Peyer's patch (tissue), 4 donors: ENCODE results near the gene LENG1. TPM values are rescaled to one million over a fixed set of nuclear protein-coding genes. Genes with fewer than 3 reads are reported as not detected.

Source experiments
- DNase-seq, 3 donors: peaks; one replicate each; pipeline ENCODE4 v3.0.0-alpha.2; 2017 to 2019
- H3K27ac ChIP-seq, 4 donors: fragments of 200-600 bp; sonication (generic); one replicate each; pipeline ENCODE4 v1.5.1; 2016 to 2019
- H3K27me3 ChIP-seq, 2 donors: fragments of 200-600 bp; sonication (generic); one replicate each; pipeline ENCODE4 v1.5.1; 2019
- H3K36me3 ChIP-seq, 3 donors: fragments of 200-600 bp; sonication (generic); one replicate each; pipeline ENCODE4 v1.5.1; 2016 to 2019
- H3K4me1 ChIP-seq, 4 donors: fragments of 200-600 bp; sonication (generic); one replicate each; pipeline ENCODE4 v1.5.1; 2016 to 2019
- H3K4me3 ChIP-seq, 4 donors: fragments of 200-600 bp; sonication (generic); 1 replicate in 3 of 4; 2 replicates in 1 of 4; pipeline ENCODE4 v1.5.1; 2016 to 2019; ENCODE audit warnings: mild to moderate bottlenecking in 1 of 4
- H3K9me3 ChIP-seq, 4 donors: fragments of 200-600 bp; sonication (generic); one replicate each; pipeline ENCODE4 v1.5.1; 2016 to 2019; ENCODE audit warnings: mild to moderate bottlenecking in 1 of 4
- CTCF ChIP-seq, 6 experiments: fragments of 450-650 bp in 4 of 6; fragments of 200-600 bp in 2 of 6; sonication (generic) in 1 of 6; IDR thresholded peaks; one replicate each; pipeline ENCODE4 v1.5.1; 2017 to 2019; ENCODE audit warnings: antibody characterized with exemption in 6 of 6, mild to moderate bottlenecking in 3 of 6, moderate library complexity in 1 of 6
- POLR2A ChIP-seq, 2 donors: fragments of 450-650 bp; IDR thresholded peaks; one replicate each; pipeline ENCODE4 v1.5.1; 2017; ENCODE audit warnings: antibody characterized with exemption in 2 of 2, mild to moderate bottlenecking in 2 of 2, moderate library complexity in 2 of 2
- total RNA-seq, 4 donors: library from RNA; depleted of rRNA; stranded (reverse); fragments of >200 nt; gene quantifications; one replicate each; pipeline ENCODE4 v1.1.0, GENCODE V29; 2016

LENG1 gene
- total RNA-seq, 4 donors from 2014 or later: 2.9 to 28.9 (median 6.8) TPM

GRCh38 chr19:54191011-54191810 is 31.7 kb upstream of the LENG1 start, which contains the start of gene TSEN34:
TSS of gene TSEN34 (plus strand) at chr19:54191308. CDS start at chr19:54191365, 57 bp downstream.
- peaks cover 0 to 32% (median 14%) of the 10 kb centered on the region in 4 donors for H3K4me1 ChIP-seq
- no peaks in the 10 kb centered on the region for H3K9me3 ChIP-seq
- H3K27me3 ChIP-seq: no peaks in the 10 kb centered on the region
- peak within 1 kb of the TSS; percentile 77 to 93 (median 91) for H3K4me3 ChIP-seq
- peaks cover 0 to 29% (median 0%) of the 10 kb centered on the region in 3 donors for H3K36me3 ChIP-seq
- peak within 1 kb of the TSS; percentile 98 to 100 (median 99) for H3K27ac ChIP-seq
- DNase-seq: peak; percentile 90 to 95 (median 92)
- peak in 1 of 6 experiments; percentile 12 for TF ChIP-seq CTCF (IDR thresholded peaks at IDR 0.05)
- TF ChIP-seq POLR2A (IDR thresholded peaks at IDR 0.05): peak; percentile 58 to 66

- peak; percentile 99 to 100 (median 100) for DNase-seq
- H3K9me3 ChIP-seq: no peaks in the 10 kb centered on the region
- peaks cover 0 to 29% (median 0%) of the 10 kb centered on the region in 3 donors for H3K36me3 ChIP-seq
- no peaks in the 10 kb centered on the region for H3K27me3 ChIP-seq
- peak overlapping the region; percentile 98 to 100 (median 99) for H3K27ac ChIP-seq
- TF ChIP-seq CTCF (IDR thresholded peaks at IDR 0.05) (no peak), POLR2A (IDR thresholded peaks at IDR 0.05) (no peak)
- peaks cover 0 to 32% (median 14%) of the 10 kb centered on the region in 4 donors for H3K4me1 ChIP-seq
- H3K4me3 ChIP-seq: peak overlapping the region; percentile 77 to 93 (median 91)
These were observed 31.0 kb upstream of the LENG1 start for GRCh38 chr19:54190503-54191010.

GRCh38 chr19:54189735-54190502 is 30.4 kb upstream of the LENG1 start:
- peaks cover 0 to 24% (median 0%) of the 10 kb centered on the region in 3 donors for H3K36me3 ChIP-seq
- H3K27me3 ChIP-seq: no peaks in the 10 kb centered on the region
- TF ChIP-seq CTCF (IDR thresholded peaks at IDR 0.05) (no peak), POLR2A (IDR thresholded peaks at IDR 0.05) (peak; percentile 50 to 66)
- H3K27ac ChIP-seq: peak overlapping the region; percentile 98 to 100 (median 99)
- DNase-seq: peak; percentile 100
- H3K4me1 ChIP-seq: peaks cover 0 to 32% (median 14%) of the 10 kb centered on the region in 4 donors
- H3K4me3 ChIP-seq: peak overlapping the region; percentile 77 to 93 (median 91)
- H3K9me3 ChIP-seq: no peaks in the 10 kb centered on the region

GRCh38 chr19:54189145-54189734 is 29.7 kb upstream of the LENG1 start, which contains the start of gene MBOAT7:
TSS of gene MBOAT7 (minus strand) at chr19:54189580. CDS start at chr19:54188508, 1,072 bp downstream.
- H3K4me1 ChIP-seq: peaks cover 0 to 32% (median 14%) of the 10 kb centered on the region in 4 donors
- peak within 1 kb of the TSS; percentile 98 to 100 (median 99) for H3K27ac ChIP-seq
- no peak for DNase-seq
- H3K4me3 ChIP-seq: peak within 1 kb of the TSS; percentile 77 to 93 (median 91)
- TF ChIP-seq POLR2A (IDR thresholded peaks at IDR 0.05) (peak; percentile 84 to 90), CTCF (IDR thresholded peaks at IDR 0.05) (peak in 5 of 6 experiments; percentile 24 to 53 (median 34))
- H3K27me3 ChIP-seq: no peaks in the 10 kb centered on the region
- no peaks in the 10 kb centered on the region for H3K9me3 ChIP-seq
- peaks cover 0 to 17% (median 0%) of the 10 kb centered on the region in 3 donors for H3K36me3 ChIP-seq
